22Rv1 (cell line): ENCODE results near the gene ZNF396.

Source experiments
- CTCF ChIP-seq: fragments of 450-650 bp; IDR thresholded peaks from 2 replicates; pipeline ENCODE4 v1.5.1; 2017; ENCODE audit warnings: mild to moderate bottlenecking
- ZFX ChIP-seq: fragments of 450-650 bp; IDR thresholded peaks from 2 replicates; pipeline ENCODE4 v1.6.1; 2017; ENCODE audit warnings: antibody characterized with exemption, borderline replicate concordance

DNA sequence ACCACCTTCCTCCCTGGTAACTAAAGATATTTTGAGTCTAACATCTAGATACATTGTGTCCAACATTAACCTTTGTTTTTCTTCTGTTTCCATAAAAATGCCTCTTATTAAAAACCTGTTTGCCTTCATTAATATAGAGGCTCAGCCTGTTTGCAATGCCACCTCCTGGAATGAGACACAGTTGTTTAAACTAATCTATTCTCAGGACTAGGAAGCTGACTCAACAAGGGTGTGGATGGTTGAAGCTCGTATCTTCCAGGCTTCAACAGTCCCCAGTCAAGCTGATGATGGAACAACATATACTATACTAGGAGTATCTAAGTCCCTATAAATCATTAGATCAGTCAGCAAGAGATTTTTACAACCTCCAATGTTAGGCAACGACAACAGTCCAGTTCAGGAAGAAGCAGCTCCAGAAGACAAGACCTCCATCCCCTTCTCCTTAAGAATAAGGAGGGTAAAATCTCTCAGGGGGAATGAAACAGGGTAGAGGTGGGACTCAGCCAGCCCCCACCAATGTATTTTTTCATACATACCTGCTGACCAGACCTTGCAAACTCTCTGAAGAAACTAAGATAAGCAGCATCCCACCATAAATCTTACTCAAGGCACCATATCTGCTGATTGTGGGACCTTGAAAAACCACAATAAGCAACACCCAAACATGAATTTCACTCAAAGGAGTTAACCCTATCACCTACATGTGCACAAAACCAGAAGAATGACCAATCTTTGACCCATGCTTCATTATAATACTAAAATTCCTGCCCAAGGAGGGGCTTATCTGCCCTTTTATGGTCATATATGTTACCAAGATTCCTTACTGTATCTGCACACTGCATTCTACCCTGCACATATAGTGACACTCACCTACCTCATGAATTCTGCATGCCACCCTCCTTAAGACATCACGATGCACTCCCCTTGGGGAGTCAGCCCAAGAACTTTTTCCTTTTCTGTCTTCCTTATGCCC lies 54.4 kb downstream of the ZNF396 start:
- TF ChIP-seq CTCF: no peak
- TF ChIP-seq ZFX: no peak
